Osteocyte (in vitro differentiated cells): Measurements from ENCODE around the gene IGLL1. TPM values are rescaled to one million over a fixed set of nuclear protein-coding genes. Genes with fewer than 3 reads are reported as not detected.

Source experiments
- DNase-seq: peaks from one replicate; pipeline ENCODE4 v3.0.0; 2021; ENCODE audit warnings: mixed read lengths; ENCODE audit not compliant: unreplicated experiment; ENCODE audit errors: extremely low spot score
- H3K27ac Mint-ChIP-seq: one replicate; pipeline ENCODE4 v1.8.0; 2021; ENCODE audit warnings: mild to moderate bottlenecking, mixed read lengths; ENCODE audit not compliant: unreplicated experiment
- H3K27me3 Mint-ChIP-seq: one replicate; pipeline ENCODE4 v1.8.0; 2021; ENCODE audit warnings: mixed read lengths; ENCODE audit not compliant: unreplicated experiment
- H3K36me3 Mint-ChIP-seq: one replicate; pipeline ENCODE4 v1.8.0; 2021; ENCODE audit warnings: mixed read lengths; ENCODE audit not compliant: unreplicated experiment
- H3K4me1 Mint-ChIP-seq: one replicate; pipeline ENCODE4 v1.8.0; 2021; ENCODE audit warnings: mixed read lengths; ENCODE audit not compliant: unreplicated experiment
- H3K4me3 Mint-ChIP-seq: one replicate; pipeline ENCODE4 v1.8.0; 2021; ENCODE audit warnings: mild to moderate bottlenecking, moderate library complexity, mixed read lengths; ENCODE audit not compliant: unreplicated experiment
- H3K9me3 Mint-ChIP-seq: one replicate; pipeline ENCODE4 v1.8.0; 2021; ENCODE audit warnings: mixed read lengths; ENCODE audit not compliant: unreplicated experiment
- CTCF ChIP-seq: fragments of 200-600 bp; sonication (generic); IDR thresholded peaks from 2 replicates; pipeline ENCODE4 v1.5.0; 2021; ENCODE audit warnings: antibody characterized with exemption, mild to moderate bottlenecking, moderate library complexity
- total RNA-seq: library from RNA; stranded (reverse); gene quantifications from 2 replicates; pipeline ENCODE4 v1.2.1, GENCODE V29; 2021

IGLL1 gene
- total RNA-seq, 1 donor from 2014 or later, result not detected

GRCh38 chr22:23530106-23530505 lies 50.0 kb downstream of the IGLL1 start:
- no peak for TF ChIP-seq CTCF
- Mint-ChIP-seq H3K36me3 (no peaks in the 10 kb centered on the region), H3K4me1 (no peaks in the 10 kb centered on the region), H3K27ac (no peak overlapping the region), H3K27me3 (peaks cover 3% of the 10 kb centered on the region), H3K4me3 (no peak overlapping the region), H3K9me3 (no peaks in the 10 kb centered on the region)
- no peak for DNase-seq

- Mint-ChIP-seq H3K27me3 (peaks cover 3% of the 10 kb centered on the region), H3K27ac (no peak overlapping the region), H3K4me1 (no peaks in the 10 kb centered on the region), H3K4me3 (no peak overlapping the region), H3K9me3 (no peaks in the 10 kb centered on the region), H3K36me3 (no peaks in the 10 kb centered on the region)
- no peak for DNase-seq
- TF ChIP-seq CTCF, result no peak
Measured at GRCh38 chr22:23529166-23530103, 50.7 kb downstream of the IGLL1 start.

- Mint-ChIP-seq H3K4me3 (no peak overlapping the region), H3K27me3 (peaks cover 3% of the 10 kb centered on the region), H3K4me1 (peaks cover 2% of the 10 kb centered on the region), H3K9me3 (no peaks in the 10 kb centered on the region), H3K36me3 (no peaks in the 10 kb centered on the region), H3K27ac (no peak overlapping the region)
- no peak for DNase-seq
- TF ChIP-seq CTCF, result no peak
Measured at GRCh38 chr22:23527971-23528740, 51.9 kb downstream of the IGLL1 start.

GRCh38 chr22:23526596-23527316 lies 53.3 kb downstream of the IGLL1 start:
- Mint-ChIP-seq H3K4me1 (peaks cover 10% of the 10 kb centered on the region), H3K27me3 (peaks cover 2% of the 10 kb centered on the region)

More at GRCh38 chr22:23526596-23527316, 53.3 kb downstream of the IGLL1 start:
- no peak overlapping the region for H3K27ac Mint-ChIP-seq
- H3K36me3 Mint-ChIP-seq, result no peaks in the 10 kb centered on the region
- TF ChIP-seq CTCF, result no peak
- no peak overlapping the region for H3K4me3 Mint-ChIP-seq
- H3K9me3 Mint-ChIP-seq, result no peaks in the 10 kb centered on the region
- DNase-seq, result no peak
